ENCODE data around the gene SLC39A7.

SLC39A7 gene

GRCh38 chr6:33171016-33171879 lies 29.4 kb upstream of the SLC39A7 start:
- Histone ChIP-seq H3K4me1 (ENCODE audit: control insufficient read depth, insufficient read depth, low read length) (no peaks in the 10 kb centered on the region), H3K36me3 (ENCODE audit: control insufficient read depth in 2 of 2, insufficient read depth in 2 of 2, low read length in 2 of 2) (no peaks in the 10 kb centered on the region), H3K9me3 (ENCODE audit: control insufficient read depth in 2 of 2, low read length in 2 of 2) (no peaks in the 10 kb centered on the region), H3K4me3 (ENCODE audit: low read length in 2 of 2) (no peak overlapping the region), H3K27ac (ENCODE audit: low read length) (no peak overlapping the region), H3K9ac (ENCODE audit: low read length in 2 of 2) (no peak overlapping the region), H3K27me3 (ENCODE audit: control insufficient read depth in 1 of 2, insufficient read depth in 2 of 2, low read length in 2 of 2) (no peaks in the 10 kb centered on the region)

- H3K4me1 ChIP-seq (ENCODE audit: control insufficient read depth, insufficient read depth, low read length): no peaks in the 10 kb centered on the region
- no peaks in the 10 kb centered on the region for H3K36me3 ChIP-seq (ENCODE audit: control insufficient read depth in 2 of 2, insufficient read depth in 2 of 2, low read length in 2 of 2)
- H3K27ac ChIP-seq (ENCODE audit: low read length): no peak overlapping the region
Measured at GRCh38 chr6:33171880-33172687, 28.6 kb upstream of the SLC39A7 start.

GRCh38 chr6:33172688-33173534 lies 27.8 kb upstream of the SLC39A7 start:
- Histone ChIP-seq H3K9me3 (ENCODE audit: control insufficient read depth in 2 of 2, low read length in 2 of 2) (no peaks in the 10 kb centered on the region), H3K27me3 (ENCODE audit: control insufficient read depth in 1 of 2, insufficient read depth in 2 of 2, low read length in 2 of 2) (no peaks in the 10 kb centered on the region), H3K4me3 (ENCODE audit: low read length in 2 of 2) (no peak overlapping the region), H3K9ac (ENCODE audit: low read length in 2 of 2) (no peak overlapping the region), H3K27ac (ENCODE audit: low read length) (no peak overlapping the region), H3K4me1 (ENCODE audit: control insufficient read depth, insufficient read depth, low read length) (no peaks in the 10 kb centered on the region), H3K36me3 (ENCODE audit: control insufficient read depth in 2 of 2, insufficient read depth in 2 of 2, low read length in 2 of 2) (no peaks in the 10 kb centered on the region)

More at GRCh38 chr6:33171880-33172687, 28.6 kb upstream of the SLC39A7 start:
- H3K27me3 ChIP-seq (ENCODE audit: control insufficient read depth in 1 of 2, insufficient read depth in 2 of 2, low read length in 2 of 2): no peaks in the 10 kb centered on the region
- H3K4me3 ChIP-seq (ENCODE audit: low read length in 2 of 2): no peak overlapping the region
- no peak overlapping the region for H3K9ac ChIP-seq (ENCODE audit: low read length in 2 of 2)
- no peaks in the 10 kb centered on the region for H3K9me3 ChIP-seq (ENCODE audit: control insufficient read depth in 2 of 2, low read length in 2 of 2)

GRCh38 chr6:33173535-33174180 lies 27.0 kb upstream of the SLC39A7 start:
- H3K4me1 ChIP-seq (ENCODE audit: control insufficient read depth, insufficient read depth, low read length): no peaks in the 10 kb centered on the region
- no peaks in the 10 kb centered on the region for H3K27me3 ChIP-seq (ENCODE audit: control insufficient read depth in 1 of 2, insufficient read depth in 2 of 2, low read length in 2 of 2)
- H3K4me3 ChIP-seq (ENCODE audit: low read length in 2 of 2): no peak overlapping the region
- no peaks in the 10 kb centered on the region for H3K9me3 ChIP-seq (ENCODE audit: control insufficient read depth in 2 of 2, low read length in 2 of 2)
- H3K36me3 ChIP-seq (ENCODE audit: control insufficient read depth in 2 of 2, insufficient read depth in 2 of 2, low read length in 2 of 2): no peaks in the 10 kb centered on the region
- no peak overlapping the region for H3K9ac ChIP-seq (ENCODE audit: low read length in 2 of 2)
- H3K27ac ChIP-seq (ENCODE audit: low read length): no peak overlapping the region

GRCh38 chr6:33174784-33175183 lies 25.9 kb upstream of the SLC39A7 start:
- Histone ChIP-seq H3K27me3 (ENCODE audit: control insufficient read depth in 1 of 2, insufficient read depth in 2 of 2, low read length in 2 of 2) (no peaks in the 10 kb centered on the region), H3K27ac (ENCODE audit: low read length) (no peak overlapping the region), H3K9ac (ENCODE audit: low read length in 2 of 2) (no peak overlapping the region), H3K9me3 (ENCODE audit: control insufficient read depth in 2 of 2, low read length in 2 of 2) (no peaks in the 10 kb centered on the region), H3K4me1 (ENCODE audit: control insufficient read depth, insufficient read depth, low read length) (no peaks in the 10 kb centered on the region), H3K4me3 (ENCODE audit: low read length in 2 of 2) (no peak overlapping the region), H3K36me3 (ENCODE audit: control insufficient read depth in 2 of 2, insufficient read depth in 2 of 2, low read length in 2 of 2) (no peaks in the 10 kb centered on the region)

GRCh38 chr6:33175436-33176069 lies 25.1 kb upstream of the SLC39A7 start:
- Histone ChIP-seq H3K4me3 (ENCODE audit: low read length in 2 of 2) (no peak overlapping the region), H3K27me3 (ENCODE audit: control insufficient read depth in 1 of 2, insufficient read depth in 2 of 2, low read length in 2 of 2) (no peaks in the 10 kb centered on the region), H3K27ac (ENCODE audit: low read length) (no peak overlapping the region), H3K9ac (ENCODE audit: low read length in 2 of 2) (no peak overlapping the region), H3K9me3 (ENCODE audit: control insufficient read depth in 2 of 2, low read length in 2 of 2) (no peaks in the 10 kb centered on the region), H3K4me1 (ENCODE audit: control insufficient read depth, insufficient read depth, low read length) (no peaks in the 10 kb centered on the region), H3K36me3 (ENCODE audit: control insufficient read depth in 2 of 2, insufficient read depth in 2 of 2, low read length in 2 of 2) (no peaks in the 10 kb centered on the region)

- H3K4me3 ChIP-seq (ENCODE audit: low read length in 2 of 2): no peak overlapping the region
- H3K27ac ChIP-seq (ENCODE audit: low read length): no peak overlapping the region
- H3K36me3 ChIP-seq (ENCODE audit: control insufficient read depth in 2 of 2, insufficient read depth in 2 of 2, low read length in 2 of 2): no peaks in the 10 kb centered on the region
- no peak overlapping the region for H3K9ac ChIP-seq (ENCODE audit: low read length in 2 of 2)
- H3K27me3 ChIP-seq (ENCODE audit: control insufficient read depth in 1 of 2, insufficient read depth in 2 of 2, low read length in 2 of 2): no peaks in the 10 kb centered on the region
- no peaks in the 10 kb centered on the region for H3K9me3 ChIP-seq (ENCODE audit: control insufficient read depth in 2 of 2, low read length in 2 of 2)
- no peaks in the 10 kb centered on the region for H3K4me1 ChIP-seq (ENCODE audit: control insufficient read depth, insufficient read depth, low read length)
Measured at GRCh38 chr6:33176906-33177305, 23.8 kb upstream of the SLC39A7 start.

GRCh38 chr6:33177552-33178446 lies 22.9 kb upstream of the SLC39A7 start:
- Histone ChIP-seq H3K9ac (ENCODE audit: low read length in 2 of 2) (no peak overlapping the region), H3K9me3 (ENCODE audit: control insufficient read depth in 2 of 2, low read length in 2 of 2) (no peaks in the 10 kb centered on the region), H3K4me3 (ENCODE audit: low read length in 2 of 2) (no peak overlapping the region), H3K27ac (ENCODE audit: low read length) (no peak overlapping the region), H3K27me3 (ENCODE audit: control insufficient read depth in 1 of 2, insufficient read depth in 2 of 2, low read length in 2 of 2) (no peaks in the 10 kb centered on the region), H3K4me1 (ENCODE audit: control insufficient read depth, insufficient read depth, low read length) (no peaks in the 10 kb centered on the region), H3K36me3 (ENCODE audit: control insufficient read depth in 2 of 2, insufficient read depth in 2 of 2, low read length in 2 of 2) (no peaks in the 10 kb centered on the region)

GRCh38 chr6:33178755-33179475 lies 21.8 kb upstream of the SLC39A7 start:
- H3K9ac ChIP-seq (ENCODE audit: low read length in 2 of 2): no peak overlapping the region
- no peaks in the 10 kb centered on the region for H3K27me3 ChIP-seq (ENCODE audit: control insufficient read depth in 1 of 2, insufficient read depth in 2 of 2, low read length in 2 of 2)
- H3K9me3 ChIP-seq (ENCODE audit: control insufficient read depth in 2 of 2, low read length in 2 of 2): no peaks in the 10 kb centered on the region
- no peaks in the 10 kb centered on the region for H3K36me3 ChIP-seq (ENCODE audit: control insufficient read depth in 2 of 2, insufficient read depth in 2 of 2, low read length in 2 of 2)
- no peak overlapping the region for H3K27ac ChIP-seq (ENCODE audit: low read length)
- H3K4me3 ChIP-seq (ENCODE audit: low read length in 2 of 2): no peak overlapping the region
- no peaks in the 10 kb centered on the region for H3K4me1 ChIP-seq (ENCODE audit: control insufficient read depth, insufficient read depth, low read length)

Data from stomach smooth muscle (tissue), 2 donors.